ENCODE results near the gene ACSL3.

The ACSL3 gene

GRCh38 chr2:222840060-222840802, 20.6 kb upstream of the ACSL3 start:
- no peak for ATAC-seq
- TF ChIP-seq ARNTL (CRISPR knock-in tag; IDR thresholded peaks at IDR 0.05; ENCODE audit: borderline replicate concordance, low read depth), result no peak
- TF ChIP-seq CSRNP3 (CRISPR knock-in tag; IDR thresholded peaks at IDR 0.05), result no peak
- no peak for TF ChIP-seq PATZ1 (CRISPR knock-in tag; IDR thresholded peaks at IDR 0.05; ENCODE audit: borderline replicate concordance)
- TF ChIP-seq OSR1 (CRISPR knock-in tag; IDR thresholded peaks at IDR 0.05), result no peak
- no peak for TF ChIP-seq CSDC2 (CRISPR knock-in tag; IDR thresholded peaks at IDR 0.05)

DNA sequence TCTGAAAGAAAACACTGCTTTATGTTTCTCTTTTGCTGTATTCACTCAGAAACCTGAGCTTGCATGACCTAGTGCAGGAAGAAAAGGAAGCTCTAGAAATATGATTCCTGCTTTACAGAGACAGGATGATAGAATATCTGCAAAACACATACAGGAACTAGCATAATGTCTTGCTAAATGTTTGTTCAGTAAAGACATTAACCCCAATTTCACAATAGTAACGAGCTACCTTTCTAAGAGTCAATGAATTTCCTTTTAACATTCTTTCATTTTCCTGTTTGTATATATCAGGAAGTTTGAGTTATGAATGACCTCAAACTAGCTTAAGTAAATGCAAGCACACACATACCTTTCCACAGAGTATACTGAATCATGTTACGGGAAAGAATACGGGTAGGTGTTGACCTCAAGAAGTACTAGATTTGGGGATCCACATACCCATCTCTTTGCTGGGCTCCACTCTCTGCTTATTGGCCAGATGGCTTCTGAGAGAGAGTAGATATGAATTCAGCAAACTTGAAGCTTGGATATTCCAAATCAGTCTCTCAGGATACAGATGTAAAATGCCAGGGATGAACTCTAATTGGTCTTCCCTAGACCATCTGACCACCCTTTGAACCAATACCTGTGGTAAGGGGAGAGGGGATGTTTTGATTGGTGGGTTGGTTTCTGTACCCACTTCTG, 18.2 kb upstream of the ACSL3 start:
- ATAC-seq, result peak; percentile 76
- no peak for TF ChIP-seq CSRNP3 (CRISPR knock-in tag; IDR thresholded peaks at IDR 0.05)
- TF ChIP-seq BACH2 (CRISPR knock-in tag; IDR thresholded peaks at IDR 0.05; ENCODE audit: borderline replicate concordance), result no peak
- TF ChIP-seq ZNF70 (CRISPR knock-in tag; IDR thresholded peaks at IDR 0.05), result no peak
- no peak for TF ChIP-seq PPARA (CRISPR knock-in tag; IDR thresholded peaks at IDR 0.05; ENCODE audit: borderline replicate concordance)
- no peak for TF ChIP-seq ARNTL (CRISPR knock-in tag; IDR thresholded peaks at IDR 0.05; ENCODE audit: borderline replicate concordance, low read depth)
- no peak for TF ChIP-seq PATZ1 (CRISPR knock-in tag; IDR thresholded peaks at IDR 0.05; ENCODE audit: borderline replicate concordance)
- no peak for TF ChIP-seq ZNF565 (CRISPR knock-in tag; conservative IDR thresholded peaks at IDR 0.05; ENCODE audit: low read depth)
- TF ChIP-seq OSR1 (CRISPR knock-in tag; IDR thresholded peaks at IDR 0.05), result no peak
- TF ChIP-seq TCF4 (CRISPR knock-in tag; IDR thresholded peaks at IDR 0.05; ENCODE audit: borderline replicate concordance), result no peak
- no peak for TF ChIP-seq ZC3H10 (CRISPR knock-in tag; IDR thresholded peaks at IDR 0.05)
- TF ChIP-seq ZFP30 (CRISPR knock-in tag; IDR thresholded peaks at IDR 0.05), result no peak
- no peak for TF ChIP-seq ZFP3 (CRISPR knock-in tag; IDR thresholded peaks at IDR 0.05)
- no peak for TF ChIP-seq CREB5 (CRISPR knock-in tag; IDR thresholded peaks at IDR 0.05; ENCODE audit: low read depth)
- TF ChIP-seq ZNF8 (CRISPR knock-in tag; IDR thresholded peaks at IDR 0.05), result no peak
- TF ChIP-seq ISL1 (CRISPR knock-in tag; IDR thresholded peaks at IDR 0.05), result no peak
- no peak for TF ChIP-seq SNAI2 (CRISPR knock-in tag; IDR thresholded peaks at IDR 0.05)
- no peak for TF ChIP-seq TSHZ2 (CRISPR knock-in tag; IDR thresholded peaks at IDR 0.05)

Data from SK-N-SH treated with all-trans-retinoic acid at 6 μM for 48 hours (cell line).